ENCODE data around the gene SETX. TPM values are rescaled to one million over a fixed set of nuclear protein-coding genes. Genes with fewer than 3 reads are reported as not detected.

SETX gene
- total RNA-seq, 2 donors from 2014 or later = 25.8 to 36.8 TPM

DNA sequence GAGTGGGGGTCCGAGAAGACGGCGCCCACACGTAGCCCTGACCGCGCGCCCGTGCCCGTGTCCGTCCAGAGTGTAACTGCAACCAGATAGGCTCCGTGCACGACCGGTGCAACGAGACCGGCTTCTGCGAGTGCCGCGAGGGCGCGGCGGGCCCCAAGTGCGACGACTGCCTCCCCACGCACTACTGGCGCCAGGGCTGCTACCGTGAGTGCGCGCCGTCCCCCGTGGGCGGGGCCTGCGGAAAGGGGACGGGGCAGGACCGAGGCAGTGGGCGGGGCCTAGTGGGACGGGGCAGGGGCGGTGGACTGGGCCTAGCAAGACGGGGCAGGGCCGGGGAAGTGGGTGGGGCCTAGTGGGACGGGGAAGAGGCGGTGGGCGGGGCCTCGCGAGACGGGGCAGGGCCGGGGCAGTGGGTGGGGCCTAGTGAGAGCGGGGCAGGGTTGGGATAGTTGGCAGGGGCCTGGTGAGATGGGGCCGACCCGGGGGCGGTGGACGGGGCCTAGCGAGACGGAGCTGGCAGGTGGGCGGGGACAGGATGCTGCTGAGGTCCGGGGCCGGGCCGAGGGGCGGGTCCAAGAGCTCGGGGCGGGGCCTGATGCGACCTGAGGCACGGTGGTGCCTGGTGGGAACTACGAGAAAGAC lies 113.8 kb downstream of the SETX start:
- peaks cover 3% of the 10 kb centered on the region for H3K4me1 ChIP-seq
- peak overlapping the region in 1 of 2 donors; percentile 87 for H3K9ac ChIP-seq (ENCODE audit: low read depth in 2 of 2, low read length in 2 of 2)
- no peak overlapping the region for H3K27ac ChIP-seq
- no peaks in the 10 kb centered on the region for H3K36me3 ChIP-seq
- peak overlapping the region; percentile 66 for H3K4me3 ChIP-seq
- TF ChIP-seq, protein P1, sequence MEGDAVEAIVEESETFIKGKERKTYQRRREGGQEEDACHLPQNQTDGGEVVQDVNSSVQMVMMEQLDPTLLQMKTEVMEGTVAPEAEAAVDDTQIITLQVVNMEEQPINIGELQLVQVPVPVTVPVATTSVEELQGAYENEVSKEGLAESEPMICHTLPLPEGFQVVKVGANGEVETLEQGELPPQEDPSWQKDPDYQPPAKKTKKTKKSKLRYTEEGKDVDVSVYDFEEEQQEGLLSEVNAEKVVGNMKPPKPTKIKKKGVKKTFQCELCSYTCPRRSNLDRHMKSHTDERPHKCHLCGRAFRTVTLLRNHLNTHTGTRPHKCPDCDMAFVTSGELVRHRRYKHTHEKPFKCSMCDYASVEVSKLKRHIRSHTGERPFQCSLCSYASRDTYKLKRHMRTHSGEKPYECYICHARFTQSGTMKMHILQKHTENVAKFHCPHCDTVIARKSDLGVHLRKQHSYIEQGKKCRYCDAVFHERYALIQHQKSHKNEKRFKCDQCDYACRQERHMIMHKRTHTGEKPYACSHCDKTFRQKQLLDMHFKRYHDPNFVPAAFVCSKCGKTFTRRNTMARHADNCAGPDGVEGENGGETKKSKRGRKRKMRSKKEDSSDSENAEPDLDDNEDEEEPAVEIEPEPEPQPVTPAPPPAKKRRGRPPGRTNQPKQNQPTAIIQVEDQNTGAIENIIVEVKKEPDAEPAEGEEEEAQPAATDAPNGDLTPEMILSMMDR (IDR thresholded peaks at IDR 0.05) = no peak
- intact Hi-C loops (cut with DNase I) = no loop called here
- no peaks in the 10 kb centered on the region for H3K9me3 ChIP-seq
- peaks cover 10% of the 10 kb centered on the region for H3K27me3 ChIP-seq
- DNase-seq = peak; percentile 99

DNA sequence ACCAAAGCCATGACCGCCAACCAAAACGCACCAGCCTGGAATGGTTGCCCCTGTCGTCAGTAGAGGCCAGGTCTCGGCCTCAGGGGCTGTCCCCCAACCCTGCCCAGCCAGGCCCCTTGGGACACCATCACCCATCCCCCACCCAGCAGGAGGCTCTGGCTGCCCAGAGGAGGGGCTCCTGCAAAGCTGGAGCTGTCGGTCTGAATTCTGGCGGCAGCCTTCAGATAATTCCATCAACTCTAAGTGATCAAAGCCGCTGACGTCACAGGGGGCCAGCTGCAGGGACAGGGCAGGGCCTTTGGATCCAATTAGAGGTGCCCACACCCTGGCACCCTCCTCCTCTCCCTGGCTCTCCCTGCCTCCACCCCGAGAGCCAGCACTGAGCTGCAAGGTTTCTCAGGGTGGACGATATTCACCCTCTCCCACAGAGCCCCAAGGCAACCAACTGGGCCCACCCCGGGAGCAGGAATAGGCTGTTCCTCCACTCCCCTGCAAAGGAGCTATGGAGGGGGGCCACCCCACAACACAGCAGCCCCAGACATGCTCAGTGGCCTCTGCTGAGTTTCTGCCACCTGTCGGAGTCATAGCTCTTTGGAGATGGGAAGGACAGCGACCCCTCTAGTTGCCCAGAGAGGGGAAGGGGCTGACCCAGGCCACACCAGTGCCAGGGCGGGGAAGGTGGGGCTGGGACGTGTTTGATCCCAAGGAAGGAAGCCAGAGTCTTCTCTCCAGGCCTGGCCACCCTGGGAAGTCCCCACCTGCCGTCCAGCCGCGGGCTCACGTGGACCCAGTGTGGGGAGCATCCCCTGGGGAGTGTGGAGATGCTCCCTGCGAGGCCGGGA lies 114.6 kb downstream of the SETX start:
- intact Hi-C loops (cut with DNase I) = loop anchor here (5.0 kb wide), 2 partner anchors 73 to 478 kb away; no protein-coding TSS in a partner anchor
- DNase-seq = no peak
- TF ChIP-seq, protein P1 (IDR thresholded peaks at IDR 0.05) = no peak
- Histone ChIP-seq H3K9ac (ENCODE audit: low read depth in 2 of 2, low read length in 2 of 2) (peak overlapping the region in 1 of 2 donors; percentile 6), H3K4me1 (peaks cover 3% of the 10 kb centered on the region), H3K4me3 (peak overlapping the region; percentile 66), H3K27ac (no peak overlapping the region), H3K36me3 (no peaks in the 10 kb centered on the region), H3K27me3 (peaks cover 6% of the 10 kb centered on the region), H3K9me3 (no peaks in the 10 kb centered on the region)

DNA sequence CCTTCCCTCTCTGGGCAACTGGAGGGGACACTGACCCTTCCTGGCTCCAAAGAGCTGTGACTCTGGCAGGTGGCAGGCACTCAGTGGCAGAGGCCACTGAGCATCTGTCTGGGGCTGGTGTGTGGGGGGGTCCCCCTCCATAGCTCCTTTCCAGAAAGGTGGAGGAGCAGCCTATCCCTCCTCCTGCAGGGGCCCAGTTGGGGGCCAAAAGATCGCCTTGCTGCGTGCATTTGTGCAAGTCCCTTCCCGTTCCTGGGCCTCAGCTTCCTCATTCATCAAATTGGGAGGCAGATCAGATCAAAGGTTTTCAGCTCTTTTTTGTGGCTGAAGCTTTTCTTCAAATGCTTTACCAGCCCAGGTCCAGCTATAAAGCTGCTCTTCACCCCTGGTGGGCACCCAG lies 115.3 kb downstream of the SETX start:
- Histone ChIP-seq H3K9me3 (no peaks in the 10 kb centered on the region), H3K36me3 (no peaks in the 10 kb centered on the region), H3K27me3 (peaks cover 6% of the 10 kb centered on the region), H3K27ac (no peak overlapping the region), H3K4me3 (no peak overlapping the region), H3K9ac (ENCODE audit: low read depth in 2 of 2, low read length in 2 of 2) (no peak overlapping the region), H3K4me1 (peaks cover 3% of the 10 kb centered on the region)
- TF ChIP-seq, protein P1 (IDR thresholded peaks at IDR 0.05) = no peak
- DNase-seq = no peak
- intact Hi-C loops (cut with DNase I) = loop anchor here (5.0 kb wide), 2 partner anchors 72 to 477 kb away; no protein-coding TSS in a partner anchor

DNA sequence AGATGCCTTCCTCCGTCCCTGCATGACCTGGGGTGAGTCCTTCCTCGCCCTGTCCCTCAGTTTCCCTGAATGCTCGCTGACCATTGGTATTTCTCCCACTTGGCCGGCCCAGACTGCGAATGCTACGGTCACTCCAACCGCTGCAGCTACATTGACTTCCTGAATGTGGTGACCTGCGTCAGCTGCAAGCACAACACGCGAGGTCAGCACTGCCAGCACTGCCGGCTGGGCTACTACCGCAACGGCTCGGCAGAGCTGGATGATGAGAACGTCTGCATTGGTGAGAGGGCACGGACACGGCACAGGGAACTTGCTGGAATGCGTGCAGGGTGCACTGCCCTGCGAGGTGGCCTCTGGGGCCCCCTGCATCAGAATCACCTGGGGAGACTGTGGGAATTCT lies 115.8 kb downstream of the SETX start:
- Histone ChIP-seq H3K4me1 (peaks cover 3% of the 10 kb centered on the region), H3K9ac (ENCODE audit: low read depth in 2 of 2, low read length in 2 of 2) (no peak overlapping the region), H3K4me3 (no peak overlapping the region), H3K27me3 (peaks cover 6% of the 10 kb centered on the region), H3K36me3 (no peaks in the 10 kb centered on the region), H3K27ac (no peak overlapping the region), H3K9me3 (no peaks in the 10 kb centered on the region)
- no peak for DNase-seq
- intact Hi-C loops (cut with DNase I) = loop anchor here (5.0 kb wide), 2 partner anchors 72 to 477 kb away; no protein-coding TSS in a partner anchor
- TF ChIP-seq, protein P1 (IDR thresholded peaks at IDR 0.05) = no peak

DNA sequence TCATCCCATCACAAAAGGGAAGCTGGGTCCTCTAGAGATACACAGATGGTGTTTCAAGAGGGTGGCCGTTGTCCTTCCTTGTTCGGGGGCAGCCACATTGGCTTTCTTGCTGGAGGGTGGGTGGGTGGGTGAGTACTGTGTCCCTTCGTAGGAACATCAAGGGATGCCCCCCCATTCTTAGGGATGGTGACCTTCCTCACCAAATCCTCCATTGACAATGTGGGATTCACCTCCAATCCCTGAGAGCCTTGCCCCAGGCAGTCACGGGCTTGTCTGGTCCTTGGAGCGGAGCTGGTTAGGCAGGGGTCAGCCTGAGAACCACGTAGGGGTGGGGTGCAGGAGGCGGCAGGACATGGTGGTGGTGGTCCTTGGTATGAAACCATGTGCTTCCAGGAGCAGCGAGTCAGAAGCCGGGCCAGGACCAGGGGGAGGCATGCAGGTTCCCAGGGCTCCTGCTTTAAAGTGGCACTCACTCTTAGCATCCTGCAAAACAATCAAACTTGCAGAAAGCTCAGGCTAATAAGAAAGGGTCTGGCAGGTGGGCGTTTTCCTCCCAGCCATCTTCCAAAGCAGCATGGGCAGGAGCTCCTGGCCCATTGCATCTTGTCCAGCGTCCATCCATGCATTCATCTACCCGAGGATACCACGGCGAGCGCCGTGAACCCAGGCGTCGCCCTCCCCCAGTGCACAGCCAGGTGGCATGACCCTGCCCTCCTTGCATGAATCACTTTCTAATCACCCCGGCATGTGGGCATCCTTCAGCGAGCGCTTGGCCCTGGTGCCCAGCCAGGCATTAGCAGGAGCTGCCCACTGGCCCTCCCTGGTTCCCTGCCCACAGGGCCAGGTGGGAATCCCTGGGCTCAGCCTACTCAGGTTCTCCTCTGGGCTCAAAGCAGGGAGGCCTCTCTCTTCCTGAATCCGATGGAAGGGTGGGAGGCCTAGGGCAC lies 116.5 kb downstream of the SETX start:
- intact Hi-C loops (cut with DNase I) = loop anchor here (5.0 kb wide), 2 partner anchors 71 to 476 kb away; no protein-coding TSS in a partner anchor
- Histone ChIP-seq H3K27ac (no peak overlapping the region), H3K9me3 (no peaks in the 10 kb centered on the region), H3K9ac (ENCODE audit: low read depth in 2 of 2, low read length in 2 of 2) (no peak overlapping the region), H3K4me1 (peaks cover 3% of the 10 kb centered on the region), H3K4me3 (no peak overlapping the region), H3K36me3 (no peaks in the 10 kb centered on the region), H3K27me3 (peaks cover 6% of the 10 kb centered on the region)
- no peak for DNase-seq
- TF ChIP-seq, protein P1 (IDR thresholded peaks at IDR 0.05) = no peak

Data from colonic mucosa (tissue), 4 donors.